ENCODE measurements around the gene C1orf21.

- no peak for TF ChIP-seq POLR2A (IDR thresholded peaks at IDR 0.05; ENCODE audit: low read depth, low read length)
- no peak for TF ChIP-seq TAF1 (IDR thresholded peaks at IDR 0.05; ENCODE audit: low read depth, low read length)
Measured at GRCh38 chr1:184646178-184646701, 259.4 kb downstream of the C1orf21 start.

All from GM12891 (cell line).